ENCODE measurements around the gene ESYT1.

ESYT1 gene

DNA sequence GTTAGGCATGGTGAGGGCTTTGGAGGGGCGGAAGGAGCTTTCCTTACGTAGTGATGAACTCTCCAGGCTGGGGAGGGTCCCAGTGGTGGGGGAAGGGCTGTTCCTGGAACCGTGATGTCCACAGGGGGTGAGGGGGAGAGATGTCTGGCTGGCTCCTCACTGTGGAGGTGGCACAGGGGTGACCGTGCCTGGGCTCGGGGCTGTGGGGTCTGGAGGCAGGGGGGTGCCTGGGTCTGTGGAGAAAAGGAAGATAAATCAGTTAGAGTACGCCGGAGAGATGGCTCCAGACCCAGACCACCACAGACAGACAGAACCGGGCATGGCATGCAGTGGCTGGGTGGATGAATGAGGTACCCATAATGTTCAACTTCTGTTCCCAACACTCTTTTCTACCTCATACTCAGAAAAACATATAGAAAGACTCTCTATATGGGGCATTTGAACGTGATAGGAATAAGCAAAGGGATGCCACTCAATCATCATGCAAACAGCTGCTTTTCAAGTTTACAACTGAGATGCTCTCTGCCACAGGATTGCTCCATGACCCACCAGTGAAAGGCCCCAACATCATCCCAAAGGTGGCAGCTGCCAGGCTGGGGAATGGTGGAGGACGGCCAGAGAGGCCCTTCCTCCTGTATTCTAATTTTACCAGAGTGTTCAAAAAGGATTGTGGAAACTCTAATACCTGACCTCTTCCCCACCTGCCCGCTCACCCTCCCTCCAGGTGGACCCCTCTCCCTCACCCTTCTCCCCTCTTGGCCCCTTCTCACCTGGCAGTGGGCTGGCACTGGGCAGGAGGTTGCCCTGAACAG, 35.7 kb downstream of the ESYT1 start:
- ATAC-seq = no peak
- Mint-ChIP-seq H3K27ac (peak overlapping the region; percentile 46), H3K9me3 (no peaks in the 10 kb centered on the region), H3K27me3 (no peaks in the 10 kb centered on the region), H3K36me3 (peaks cover 75% of the 10 kb centered on the region), H3K4me1 (peaks cover 38% of the 10 kb centered on the region), H3K4me3 (no peak overlapping the region)

DNA sequence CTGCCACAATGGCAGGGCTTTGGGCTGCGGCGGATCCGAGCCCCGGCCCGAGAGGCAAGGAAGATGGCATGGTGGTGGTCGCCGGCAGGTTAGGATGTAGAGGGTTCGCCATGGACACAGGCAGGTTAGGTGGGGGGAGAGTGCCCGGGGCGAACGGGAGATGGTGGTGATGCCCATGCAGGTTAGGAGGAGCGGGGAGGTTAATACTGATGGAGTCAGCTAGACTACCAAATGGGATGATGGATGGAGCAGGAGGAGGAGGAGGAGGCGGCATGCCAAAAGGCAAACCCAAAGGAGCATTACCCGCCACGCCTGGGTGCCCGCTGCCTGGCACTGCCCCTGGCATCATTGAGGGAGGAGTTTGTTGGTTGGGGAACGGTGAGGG, 36.3 kb downstream of the ESYT1 start:
- Mint-ChIP-seq H3K4me1 (peaks cover 32% of the 10 kb centered on the region), H3K27me3 (no peaks in the 10 kb centered on the region), H3K9me3 (no peaks in the 10 kb centered on the region), H3K36me3 (peaks cover 75% of the 10 kb centered on the region), H3K27ac (no peak overlapping the region), H3K4me3 (no peak overlapping the region)
- ATAC-seq = no peak

DNA sequence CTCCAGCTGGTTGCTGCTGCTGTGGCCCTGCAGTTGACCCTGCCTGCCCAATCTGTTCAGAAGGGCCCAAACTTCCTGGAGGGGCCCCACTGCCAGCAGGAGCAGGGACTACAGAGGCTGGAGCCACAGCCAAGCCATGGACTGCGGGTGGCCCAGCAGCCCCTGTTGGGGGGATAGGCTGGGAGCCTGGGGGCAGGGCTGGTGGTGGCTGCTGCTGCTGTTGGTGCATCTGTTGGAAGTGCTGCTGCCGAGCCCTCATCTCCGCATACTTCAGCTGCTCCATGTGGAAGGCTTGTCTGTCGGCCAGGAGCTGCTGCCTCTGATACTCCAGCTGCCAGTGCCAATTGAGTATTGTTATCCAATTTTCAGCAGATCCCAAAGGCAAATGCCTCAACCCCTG, 37.3 kb downstream of the ESYT1 start:
- Mint-ChIP-seq H3K36me3 (peaks cover 75% of the 10 kb centered on the region), H3K27ac (no peak overlapping the region), H3K4me1 (peaks cover 22% of the 10 kb centered on the region), H3K27me3 (no peaks in the 10 kb centered on the region), H3K9me3 (no peaks in the 10 kb centered on the region), H3K4me3 (no peak overlapping the region)
- ATAC-seq = no peak

DNA sequence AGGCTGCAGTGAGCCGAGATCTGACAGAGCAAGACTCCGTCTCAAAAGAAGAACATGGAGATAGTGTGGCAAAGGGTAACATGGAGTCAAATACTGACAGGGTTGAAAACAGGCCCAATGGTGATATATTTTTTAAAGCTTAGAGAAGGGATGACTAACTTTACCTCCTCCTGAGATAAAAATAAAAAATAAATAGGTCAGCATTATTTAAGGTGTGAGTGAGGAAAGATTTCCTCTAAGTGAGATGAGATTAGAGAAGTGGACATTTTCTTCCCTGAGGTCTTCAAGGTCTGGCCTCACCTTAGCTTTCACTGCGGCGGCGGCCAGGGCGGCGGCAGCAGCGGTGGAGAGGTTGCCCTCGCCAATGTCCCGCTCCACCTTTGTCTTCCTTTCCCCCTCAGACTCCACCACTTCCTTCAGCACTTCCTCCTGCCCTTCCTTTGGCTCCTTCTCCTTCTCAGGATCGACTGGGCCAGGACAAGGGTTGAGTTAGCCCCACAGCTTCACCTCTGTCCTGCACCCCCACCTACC, 41.2 kb downstream of the ESYT1 start:
- Mint-ChIP-seq H3K4me1 (no peaks in the 10 kb centered on the region), H3K9me3 (no peaks in the 10 kb centered on the region), H3K27me3 (no peaks in the 10 kb centered on the region), H3K27ac (no peak overlapping the region), H3K4me3 (no peak overlapping the region), H3K36me3 (peaks cover 70% of the 10 kb centered on the region)
- no peak for ATAC-seq

DNA sequence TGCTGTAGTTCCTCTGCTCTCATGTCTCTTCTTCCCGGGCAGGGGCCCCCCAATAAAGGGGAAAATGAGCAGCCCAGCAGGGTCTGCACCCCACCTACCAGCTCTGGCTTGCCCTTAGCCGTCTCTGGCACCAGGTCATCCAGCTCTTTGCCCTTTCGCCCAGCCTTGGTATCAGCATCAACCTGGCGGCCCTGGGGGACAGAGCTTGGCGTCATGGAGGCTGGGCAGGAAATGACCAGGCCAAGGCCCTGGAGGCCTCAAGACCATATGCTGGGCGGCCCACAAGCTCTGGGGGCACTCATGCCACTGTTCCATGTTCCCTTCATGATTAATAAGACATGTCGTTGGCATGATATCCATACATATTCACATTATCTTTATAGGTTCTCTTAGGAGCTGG, 44.8 kb downstream of the ESYT1 start:
- no peaks in the 10 kb centered on the region for H3K9me3 Mint-ChIP-seq
- H3K36me3 Mint-ChIP-seq = peaks cover 70% of the 10 kb centered on the region
- no peak for ATAC-seq
- H3K4me3 Mint-ChIP-seq = no peak overlapping the region
- no peaks in the 10 kb centered on the region for H3K27me3 Mint-ChIP-seq
- H3K27ac Mint-ChIP-seq = no peak overlapping the region
- no peaks in the 10 kb centered on the region for H3K4me1 Mint-ChIP-seq

DNA sequence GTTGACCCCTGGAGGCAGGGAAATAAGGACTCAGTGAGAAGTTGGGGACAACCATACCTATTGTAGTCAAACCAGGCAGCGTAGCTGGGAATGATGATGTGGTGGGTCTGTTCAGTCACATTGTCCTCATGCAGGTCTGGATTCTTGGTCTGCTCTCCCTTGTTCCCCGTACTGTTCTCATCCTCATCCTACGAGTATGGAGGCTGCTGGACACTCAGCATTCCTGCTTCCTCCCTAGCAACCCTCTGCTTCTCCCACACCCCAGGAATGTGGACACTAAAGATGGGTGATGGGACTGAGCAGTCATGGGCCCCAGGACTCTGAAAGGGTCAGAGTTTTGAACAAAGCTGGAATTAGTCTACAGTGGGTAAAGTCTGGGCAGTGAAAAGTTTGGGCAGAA, 50.3 kb downstream of the ESYT1 start:
- no peaks in the 10 kb centered on the region for H3K9me3 Mint-ChIP-seq
- H3K4me3 Mint-ChIP-seq = no peak overlapping the region
- no peaks in the 10 kb centered on the region for H3K27me3 Mint-ChIP-seq
- H3K36me3 Mint-ChIP-seq = peaks cover 57% of the 10 kb centered on the region
- H3K4me1 Mint-ChIP-seq = no peaks in the 10 kb centered on the region
- no peak for ATAC-seq
- H3K27ac Mint-ChIP-seq = peak overlapping the region; percentile 44

DNA sequence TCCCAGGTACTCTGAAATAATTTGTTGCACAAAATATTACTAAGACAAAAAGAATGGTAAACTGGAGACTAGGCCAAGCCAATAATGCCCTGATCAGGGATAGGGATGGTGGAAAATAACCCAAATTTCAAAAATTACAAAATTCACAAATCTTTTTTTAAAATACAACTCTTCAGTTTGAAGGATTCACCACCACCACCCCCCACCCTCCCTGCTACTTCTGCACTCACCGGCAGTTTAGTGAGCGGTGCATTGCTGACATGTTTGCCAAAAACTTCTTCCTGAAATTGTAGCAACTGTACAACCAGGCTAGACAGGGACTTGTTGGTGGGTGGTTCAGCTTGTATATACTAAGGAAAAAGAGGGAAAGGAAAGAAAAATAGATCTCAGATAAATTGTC, 58.9 kb downstream of the ESYT1 start:
- Mint-ChIP-seq H3K4me1 (peaks cover 31% of the 10 kb centered on the region), H3K9me3 (no peaks in the 10 kb centered on the region), H3K4me3 (no peak overlapping the region), H3K27me3 (no peaks in the 10 kb centered on the region), H3K36me3 (peaks cover 34% of the 10 kb centered on the region), H3K27ac (peak overlapping the region; percentile 91)
- ATAC-seq = no peak

DNA sequence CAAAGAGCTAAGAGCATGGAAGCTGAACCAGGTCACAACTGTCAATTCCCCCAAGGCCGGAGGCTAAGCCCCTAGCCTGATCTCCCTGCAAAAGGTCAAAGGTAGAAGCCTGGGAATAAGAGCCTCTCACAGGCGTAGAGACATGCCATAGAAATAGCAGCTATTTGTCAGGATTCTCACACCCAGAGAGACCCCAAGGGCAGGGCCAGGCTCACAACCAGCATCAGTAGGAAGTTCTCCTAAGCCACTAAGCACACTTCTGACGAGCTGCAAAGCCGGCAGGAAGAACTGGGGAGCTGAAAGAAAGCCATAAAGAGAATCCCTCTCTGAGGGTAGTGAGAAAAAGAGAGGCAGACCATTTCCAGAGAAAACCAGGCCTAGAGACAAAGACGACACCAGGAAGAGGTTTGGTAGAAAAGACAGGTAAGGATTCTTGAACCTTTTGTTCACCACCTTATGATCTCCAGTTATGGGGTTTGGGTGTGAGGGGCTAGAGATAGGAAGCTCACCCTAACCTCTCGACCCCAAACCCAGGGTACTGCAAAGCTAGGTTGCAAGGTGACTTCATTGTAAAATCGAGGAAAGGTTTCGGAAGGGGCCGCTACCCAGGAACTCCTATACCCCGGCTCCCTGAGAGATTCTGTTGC, 60.2 kb downstream of the ESYT1 start:
- no peaks in the 10 kb centered on the region for H3K27me3 Mint-ChIP-seq
- H3K4me1 Mint-ChIP-seq = peaks cover 39% of the 10 kb centered on the region
- peak overlapping the region; percentile 91 for H3K27ac Mint-ChIP-seq
- peak overlapping the region; percentile 90 for H3K4me3 Mint-ChIP-seq
- no peak for ATAC-seq
- peaks cover 34% of the 10 kb centered on the region for H3K36me3 Mint-ChIP-seq
- H3K9me3 Mint-ChIP-seq = no peaks in the 10 kb centered on the region

DNA sequence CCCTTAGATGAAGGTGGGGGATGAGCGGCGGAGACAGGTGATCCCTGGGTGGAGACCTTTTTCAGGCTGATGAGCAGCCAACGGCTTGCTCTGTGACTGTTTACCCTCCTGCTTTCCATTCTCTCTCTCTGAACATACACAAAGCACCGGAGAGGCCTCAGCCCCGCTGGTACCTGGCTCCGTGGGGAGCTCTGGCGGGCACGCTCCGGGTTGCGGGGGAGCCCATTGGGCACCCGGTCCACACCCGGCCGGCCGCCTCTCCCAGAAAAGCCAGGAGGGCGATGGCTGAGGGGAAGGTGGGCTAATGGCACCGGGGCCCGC, 60.7 kb downstream of the ESYT1 start:
- H3K4me1 Mint-ChIP-seq = peaks cover 43% of the 10 kb centered on the region
- H3K9me3 Mint-ChIP-seq = no peaks in the 10 kb centered on the region
- ATAC-seq = no peak
- peak overlapping the region; percentile 91 for H3K27ac Mint-ChIP-seq
- no peaks in the 10 kb centered on the region for H3K27me3 Mint-ChIP-seq
- peaks cover 32% of the 10 kb centered on the region for H3K36me3 Mint-ChIP-seq
- H3K4me3 Mint-ChIP-seq = peak overlapping the region; percentile 90

DNA sequence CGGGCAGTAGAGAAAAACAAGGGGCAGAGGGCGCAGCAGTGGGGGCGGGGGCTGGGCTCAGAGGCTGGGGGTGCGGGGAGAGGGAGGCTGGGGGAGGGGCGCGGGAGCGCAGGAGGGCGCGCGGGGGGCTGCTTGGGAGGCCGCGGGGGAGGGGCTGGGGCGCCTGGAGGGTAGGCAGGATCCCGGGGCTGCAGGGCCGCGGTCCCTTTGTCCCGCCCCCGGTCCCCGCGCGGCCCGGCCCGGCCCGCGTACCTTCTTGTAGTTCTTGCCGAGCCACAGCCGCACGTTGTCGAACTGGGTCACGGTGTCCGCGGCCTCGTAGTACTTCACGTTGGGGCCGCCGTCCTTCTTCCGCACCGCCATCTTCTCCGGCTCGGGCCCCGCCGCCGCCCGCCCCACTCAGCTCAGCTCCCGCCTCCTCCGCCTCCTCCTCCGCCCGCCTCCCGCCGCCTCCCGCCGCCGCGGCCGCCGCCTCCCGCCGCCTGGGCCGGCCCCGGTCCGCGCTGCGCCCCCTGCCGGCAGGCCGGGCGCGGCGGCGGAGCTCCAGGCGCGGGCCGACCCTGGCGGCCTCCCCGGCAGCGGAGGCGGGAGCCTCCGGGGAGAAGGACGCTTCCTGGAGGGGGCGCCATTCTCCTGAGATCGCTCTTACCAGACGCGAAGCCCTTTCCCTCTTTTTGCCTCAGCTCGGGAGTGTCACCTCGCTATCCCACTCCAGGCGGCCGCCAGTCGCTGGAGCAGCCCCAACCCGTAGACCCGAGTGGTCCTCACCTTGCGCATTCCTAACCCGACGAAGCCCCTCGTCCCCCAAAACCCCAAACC, 61.2 kb downstream of the ESYT1 start, which contains the start of gene SMARCC2:
Gene SMARCC2 (minus strand): TSS at position 385 of the 819 bp plus-strand sequence. CDS start 22 bp downstream, at position 363.
- Mint-ChIP-seq H3K36me3 (peaks cover 27% of the 10 kb centered on the region), H3K9me3 (no peaks in the 10 kb centered on the region), H3K27ac (peak within 1 kb of the TSS; percentile 91), H3K27me3 (no peaks in the 10 kb centered on the region), H3K4me3 (peak within 1 kb of the TSS; percentile 90), H3K4me1 (peaks cover 43% of the 10 kb centered on the region)
- ATAC-seq = peak; percentile 96

DNA sequence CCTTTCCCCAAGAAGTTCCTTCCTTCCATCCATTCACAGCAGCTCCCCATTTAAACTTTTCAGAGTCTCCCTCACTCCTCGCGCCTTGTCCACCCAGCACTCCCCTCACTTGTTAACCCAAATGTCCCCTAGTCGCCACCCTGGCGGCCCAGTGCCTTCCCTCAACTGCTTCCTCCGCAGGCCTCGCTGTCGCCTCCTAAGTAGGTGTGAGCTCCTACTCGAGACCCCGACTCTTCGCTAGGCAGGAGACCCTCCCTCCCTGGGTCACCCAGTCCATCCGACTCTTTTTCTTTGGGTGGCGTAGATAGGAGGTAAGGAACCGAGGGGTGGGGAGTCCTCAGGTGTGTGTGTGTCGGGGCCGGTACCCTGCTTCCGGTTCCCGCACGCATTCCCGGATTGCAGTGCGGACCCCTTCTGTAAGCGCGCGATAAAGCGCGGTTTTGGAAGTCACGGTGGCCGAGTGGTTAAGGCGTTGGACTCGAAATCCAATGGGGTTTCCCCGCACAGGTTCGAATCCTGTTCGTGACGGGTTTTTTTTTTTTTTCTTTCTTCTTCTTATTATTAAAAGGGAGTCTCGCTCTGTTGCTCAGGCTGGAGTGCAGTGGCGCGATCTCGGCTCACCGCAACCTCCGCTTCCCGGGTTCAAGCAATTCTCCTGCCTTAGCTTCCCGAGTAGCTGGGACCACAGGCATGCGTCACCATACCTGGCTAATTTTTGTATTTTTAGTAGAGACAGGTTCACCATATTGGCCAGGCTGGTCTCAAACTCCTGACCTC, 62.0 kb downstream of the ESYT1 start:
- Mint-ChIP-seq H3K9me3 (no peaks in the 10 kb centered on the region), H3K27me3 (no peaks in the 10 kb centered on the region), H3K4me3 (peak overlapping the region; percentile 90), H3K27ac (peak overlapping the region; percentile 91), H3K4me1 (peaks cover 43% of the 10 kb centered on the region), H3K36me3 (peaks cover 19% of the 10 kb centered on the region)
- ATAC-seq = peak; percentile 62

DNA sequence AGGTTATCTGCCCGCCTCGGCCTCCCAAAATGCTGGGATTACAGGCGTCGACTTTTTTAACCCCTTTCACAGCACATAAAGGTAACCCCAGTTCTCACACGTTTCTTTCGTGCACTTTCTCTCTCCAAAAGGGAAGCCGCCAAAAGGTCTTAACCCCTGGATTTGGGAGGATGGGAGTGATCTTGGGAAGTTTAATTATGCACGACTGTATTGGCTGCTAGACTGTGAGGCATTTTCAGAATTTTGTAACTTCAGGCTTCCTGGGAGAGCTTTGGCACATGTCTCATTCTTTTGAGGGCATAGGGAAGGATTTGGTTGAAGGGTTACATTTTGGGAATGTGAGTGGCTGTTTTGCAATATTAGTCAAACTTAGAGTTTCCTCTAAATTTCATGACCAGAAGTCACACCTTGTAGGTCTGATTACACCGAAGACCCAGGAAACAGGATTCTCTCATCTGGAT, 62.7 kb downstream of the ESYT1 start:
- no peak for ATAC-seq
- H3K36me3 Mint-ChIP-seq = peaks cover 16% of the 10 kb centered on the region
- H3K4me3 Mint-ChIP-seq = peak overlapping the region; percentile 90
- no peaks in the 10 kb centered on the region for H3K27me3 Mint-ChIP-seq
- H3K9me3 Mint-ChIP-seq = no peaks in the 10 kb centered on the region
- peaks cover 43% of the 10 kb centered on the region for H3K4me1 Mint-ChIP-seq
- H3K27ac Mint-ChIP-seq = peak overlapping the region; percentile 91

DNA sequence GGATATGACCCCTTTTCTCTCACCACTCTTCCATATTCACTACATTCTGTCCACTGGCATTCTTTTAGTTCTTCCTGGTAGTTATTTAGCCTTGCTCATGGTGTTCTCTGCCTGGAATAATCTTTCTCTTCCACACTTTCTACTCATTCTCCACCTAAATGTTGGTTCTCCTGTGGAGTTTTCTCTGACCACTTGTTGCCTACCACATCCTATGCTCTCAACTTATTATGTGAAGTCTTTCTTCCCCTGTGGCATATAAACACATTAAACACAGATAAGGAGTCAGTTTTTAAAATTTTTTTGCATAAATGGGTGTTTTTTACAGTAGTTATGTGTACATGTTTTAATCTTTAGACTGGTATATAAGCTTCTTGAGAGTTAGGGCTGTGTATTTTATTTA, 64.5 kb downstream of the ESYT1 start:
- peak overlapping the region; percentile 65 for H3K27ac Mint-ChIP-seq

DNA sequence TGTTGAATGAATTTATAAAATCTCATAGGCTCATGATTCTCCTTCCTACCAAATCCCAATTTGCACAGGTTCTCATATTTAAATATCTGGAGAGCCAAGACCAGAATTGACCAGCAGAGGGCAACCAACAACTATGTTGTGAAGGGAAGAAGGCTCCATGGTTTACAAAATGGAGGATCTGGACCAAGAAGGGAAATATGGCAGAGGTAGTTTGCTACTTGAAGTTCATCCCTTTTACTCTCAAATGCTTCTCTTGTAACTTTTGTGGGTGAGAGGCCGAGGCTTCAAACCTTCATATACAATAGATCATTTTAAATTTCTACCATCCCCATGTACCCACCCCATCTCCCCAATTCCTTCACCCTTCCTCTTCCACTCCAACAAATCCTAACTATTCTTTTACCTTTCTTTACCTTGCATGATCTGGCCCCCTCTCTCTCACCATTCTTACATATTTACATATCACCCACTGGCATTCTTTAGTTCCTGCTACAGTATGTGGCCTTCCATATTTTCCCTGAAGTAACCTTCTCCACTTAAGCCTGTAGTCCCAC, 65.0 kb downstream of the ESYT1 start:
- no peaks in the 10 kb centered on the region for H3K9me3 Mint-ChIP-seq
- H3K27me3 Mint-ChIP-seq = no peaks in the 10 kb centered on the region
- peak overlapping the region; percentile 65 for H3K27ac Mint-ChIP-seq
- no peak overlapping the region for H3K4me3 Mint-ChIP-seq
- peaks cover 32% of the 10 kb centered on the region for H3K4me1 Mint-ChIP-seq
- H3K36me3 Mint-ChIP-seq = peaks cover under 1% of the 10 kb centered on the region
- ATAC-seq = no peak

More for the DNA sequence above, 64.5 kb downstream of the ESYT1 start:
- Mint-ChIP-seq H3K36me3 (peaks cover 5% of the 10 kb centered on the region), H3K27me3 (no peaks in the 10 kb centered on the region), H3K9me3 (no peaks in the 10 kb centered on the region), H3K4me1 (peaks cover 37% of the 10 kb centered on the region), H3K4me3 (no peak overlapping the region)
- ATAC-seq = no peak
